Measurements from ENCODE around the gene RENBP. TPM values are rescaled to one million over a fixed set of nuclear protein-coding genes. Genes with fewer than 3 reads are reported as not detected.

RENBP gene
- total and polyA plus RNA-seq, 2 of the 13 experiments (the other 11 are each of a cell fraction or from before 2014, with no cell fraction given), result 1.4 to 2.6 TPM

GRCh38 chrX:153927922-153928760 lies 16.3 kb downstream of the RENBP start (continued):
- TF ChIP-seq ZNF280B (CRISPR knock-in tag; IDR thresholded peaks at IDR 0.05; ENCODE audit: borderline replicate concordance), result no peak
- TF ChIP-seq ZMYM2 (CRISPR knock-in tag; IDR thresholded peaks at IDR 0.05), result no peak
- 0 out of 2 replicates have a peak, but pooled peaks have one; percentile 31 for TF ChIP-seq ZFP36L1 (CRISPR knock-in tag; IDR thresholded peaks at IDR 0.05)
- TF ChIP-seq TFAP4 (IDR thresholded peaks at IDR 0.05; ENCODE audit: borderline replicate concordance, low read depth), result peak; percentile 62; the same call in 1 of the 2 replicates
- no peak for TF ChIP-seq THAP8 (CRISPR knock-in tag; IDR thresholded peaks at IDR 0.05; ENCODE audit: borderline replicate concordance)
- no peak for TF ChIP-seq KLF11 (CRISPR knock-in tag; IDR thresholded peaks at IDR 0.05)
- peak; percentile 59; the same call in 1 of the 2 replicates for TF ChIP-seq MEIS2 (CRISPR knock-in tag; IDR thresholded peaks at IDR 0.05)
- TF ChIP-seq FOSL2 (CRISPR knock-in tag; IDR thresholded peaks at IDR 0.05), result no peak
- no peak for TF ChIP-seq SSRP1 (CRISPR knock-in tag; IDR thresholded peaks at IDR 0.05)
- TF ChIP-seq ZNF7 (CRISPR knock-in tag; IDR thresholded peaks at IDR 0.05), result no peak
- no peak for TF ChIP-seq KDM3A (CRISPR knock-in tag; IDR thresholded peaks at IDR 0.05; ENCODE audit: low read depth)
- TF ChIP-seq ZNF879 (CRISPR knock-in tag; IDR thresholded peaks at IDR 0.05), result no peak
- TF ChIP-seq ZNF570 (CRISPR knock-in tag; IDR thresholded peaks at IDR 0.05; ENCODE audit: borderline replicate concordance), result no peak
- no peak for TF ChIP-seq ATF6 (CRISPR knock-in tag; conservative IDR thresholded peaks at IDR 0.05)
- no peak for TF ChIP-seq DNMT3B (CRISPR knock-in tag; conservative IDR thresholded peaks at IDR 0.05)
- peak; percentile 66; the same call in 1 of the 2 replicates for TF ChIP-seq SP4 (CRISPR knock-in tag; IDR thresholded peaks at IDR 0.05)
- TF ChIP-seq ZNF841 (CRISPR knock-in tag; IDR thresholded peaks at IDR 0.05; ENCODE audit: borderline replicate concordance), result no peak
- TF ChIP-seq YEATS2 (CRISPR knock-in tag; IDR thresholded peaks at IDR 0.05; ENCODE audit: borderline replicate concordance), result peak; percentile 22; the same call in 1 of the 2 replicates
- TF ChIP-seq SMC3 (IDR thresholded peaks at IDR 0.05; ENCODE audit: low read length), result no peak
- no peak for TF ChIP-seq SMARCE1 (IDR thresholded peaks at IDR 0.05; ENCODE audit: borderline replicate concordance)
- TF ChIP-seq SMARCC2 (IDR thresholded peaks at IDR 0.05), result no peak
- TF ChIP-seq ZNF563 (CRISPR knock-in tag; IDR thresholded peaks at IDR 0.05), result 0 out of 2 replicates have a peak, but pooled peaks have one; percentile 25
- no peak for TF ChIP-seq ZFP62 (CRISPR knock-in tag; IDR thresholded peaks at IDR 0.05)
- TF ChIP-seq NR2F1 (CRISPR knock-in tag; IDR thresholded peaks at IDR 0.05), result no peak
- TF ChIP-seq CEBPB (IDR thresholded peaks at IDR 0.05; ENCODE audit: borderline replicate concordance, low read depth, low read length), result no peak
- TF ChIP-seq KDM5B (CRISPR knock-in tag; IDR thresholded peaks at IDR 0.05; ENCODE audit: borderline replicate concordance), result peak; percentile 49; the same call in 1 of the 2 replicates
- 0 out of 2 replicates have a peak, but pooled peaks have one; percentile 6 for TF ChIP-seq MEF2D (CRISPR knock-in tag; IDR thresholded peaks at IDR 0.05)

Data from HepG2 (cell line).